Heart right ventricle (tissue), 16 donors: ENCODE results near the gene USP24. TPM values are rescaled to one million over a fixed set of nuclear protein-coding genes. Genes with fewer than 3 reads are reported as not detected.
A peak's percentile ranks its signal among the peaks of the same experiment; 100 is the strongest.

Source experiments
- ATAC-seq, 8 donors: fragments of 200-7000 bp; cut with Tn5 transposase; one replicate each; pipeline ENCODE4 v1.9.1; 2020; ENCODE audit warnings: mild to moderate bottlenecking in 8 of 8, moderate library complexity in 8 of 8, moderate number of reproducible peaks in 1 of 8
- DNase-seq, 2 donors: peaks; one replicate each; pipeline ENCODE4 v3.0.0-alpha.2; 2020
- H3K27ac ChIP-seq, 10 donors: fragments of 200-600 bp; sonication (generic) in 2 of 10; one replicate each; pipeline versions ENCODE4 v1.5.0 to v1.8.0; 2020 to 2022; ENCODE audit warnings: mild to moderate bottlenecking in 3 of 10
- H3K27me3 ChIP-seq, 7 donors: fragments of 200-600 bp; one replicate each; pipeline ENCODE4 v1.8.0; 2021 to 2022; ENCODE audit warnings: mild to moderate bottlenecking in 2 of 7
- H3K36me3 ChIP-seq, 9 donors: fragments of 200-600 bp; sonication (generic) in 1 of 9; one replicate each; pipeline versions ENCODE4 v1.5.0 to v1.8.0; 2020 to 2022; ENCODE audit warnings: mild to moderate bottlenecking in 2 of 9
- H3K4me1 ChIP-seq, 9 donors: fragments of 200-600 bp; sonication (generic) in 1 of 9; one replicate each; pipeline versions ENCODE4 v1.5.0 to v1.8.0; 2020 to 2022; ENCODE audit warnings: mild to moderate bottlenecking in 4 of 9
- H3K4me3 ChIP-seq, 10 donors: fragments of 200-600 bp; sonication (generic) in 2 of 10; one replicate each; pipeline versions ENCODE4 v1.5.0 to v1.8.0; 2020 to 2022; ENCODE audit warnings: mild to moderate bottlenecking in 7 of 10, moderate library complexity in 2 of 10
- H3K9me3 ChIP-seq, 11 donors: fragments of 200-600 bp in 10 of 11; sonication (generic) in 2 of 11; one replicate each; pipeline versions ENCODE4 v1.5.0 to v1.8.0; 2013 to 2022; ENCODE audit warnings: mild to moderate bottlenecking in 2 of 11, control low read depth in 1 of 11, moderate library complexity in 1 of 11
- WGBS, 2 donors: extraction: QIAGEN DNeasy Blood & Tissue Kit; methylation state at CpG; one replicate each; pipeline ENCODE4 v1.1.7; 2013; ENCODE audit warnings: inconsistent platforms in 1 of 2; 5-methylcytosine and 5-hydroxymethylcytosine counted together
- intact Hi-C, 10 donors: fragments of 100-400 bp; cut with DNase I; formaldehyde crosslinking; loops; one replicate each; pipeline versions ENCODE4 v1.11.1 to v1.14.2; 2022
- long read RNA-seq, 3 donors: library from polyadenylated mRNA; unstranded; transcript quantifications; one replicate each; pipeline ENCODE4 v2.0.0, GENCODE V29; 2020 to 2021
- polyA plus RNA-seq, 2 donors: library from polyadenylated mRNA; stranded (reverse); fragments of 200-250 nt; gene quantifications; one replicate each; pipeline ENCODE4 v1.2.3, GENCODE V29; 2013
- total RNA-seq, 10 donors: library from RNA; stranded (reverse); fragmentation: NEBNext Ultra II Directional in 3 of 10; extraction: Animal tissue kit (Norgen Biotek cat#: 25700) in 3 of 10; gene quantifications; one replicate each; pipeline versions ENCODE4 v1.2.1 to v1.2.4, GENCODE V29; 2021 to 2023
- TF ChIP-seq, protein P1 (sequence below), 9 donors: fragments of 200-600 bp; sonication (generic) in 2 of 9; IDR thresholded peaks; one replicate each; pipeline versions ENCODE4 v1.5.0 to v1.8.0; 2021 to 2022; ENCODE audit warnings: antibody characterized with exemption in 9 of 9, mild to moderate bottlenecking in 5 of 9, moderate library complexity in 1 of 9
- donor health status: Arrhythmogenic right ventricular cardiomyopathy.
- donor health status: ischemic (EF 13 %, LVEDD 7.1; RV severe dilation, severe dysfunction).
- donor health status: healthy with polysubstance abuse.
- donor health status: DM: no; HTN: yes; CAD: no.
- donor health status: DM: no; HTN: no; CAD: no.
- donor health status: ischemic (EF 25% LVEDD 6.9; RV normal size, moderate dysfunction).
- donor health status: ischemic (EF 25% LVEDD 5.7; RV mildly dilated, moderate dysfunction).
- donor health status: healthy.
- donor health status: DM: yes; HTN: yes; CAD: no.
- donor health status: Ischemic cardiomyopathy.
- donor health status: ischemic (EF 35%, LVEDD 5.7; RV mildly dilated, moderate dysfunction).
- donor health status: nonischemic (EF 11% LVEDD 7.7; RV severe dilation, severe dysfunction).
- donor health status: DM: yes; HTN: yes; CAD: no.
- donor health status: PGD.
- donor health status: ischemic (EF 29% LVEDD 5.4; RV normal size, mild dysfunction).
- donor health status: nonischemic (EF 23%, LVEDD 6.1; RV moderate dilation, normal function).

Gene USP24, protein sequence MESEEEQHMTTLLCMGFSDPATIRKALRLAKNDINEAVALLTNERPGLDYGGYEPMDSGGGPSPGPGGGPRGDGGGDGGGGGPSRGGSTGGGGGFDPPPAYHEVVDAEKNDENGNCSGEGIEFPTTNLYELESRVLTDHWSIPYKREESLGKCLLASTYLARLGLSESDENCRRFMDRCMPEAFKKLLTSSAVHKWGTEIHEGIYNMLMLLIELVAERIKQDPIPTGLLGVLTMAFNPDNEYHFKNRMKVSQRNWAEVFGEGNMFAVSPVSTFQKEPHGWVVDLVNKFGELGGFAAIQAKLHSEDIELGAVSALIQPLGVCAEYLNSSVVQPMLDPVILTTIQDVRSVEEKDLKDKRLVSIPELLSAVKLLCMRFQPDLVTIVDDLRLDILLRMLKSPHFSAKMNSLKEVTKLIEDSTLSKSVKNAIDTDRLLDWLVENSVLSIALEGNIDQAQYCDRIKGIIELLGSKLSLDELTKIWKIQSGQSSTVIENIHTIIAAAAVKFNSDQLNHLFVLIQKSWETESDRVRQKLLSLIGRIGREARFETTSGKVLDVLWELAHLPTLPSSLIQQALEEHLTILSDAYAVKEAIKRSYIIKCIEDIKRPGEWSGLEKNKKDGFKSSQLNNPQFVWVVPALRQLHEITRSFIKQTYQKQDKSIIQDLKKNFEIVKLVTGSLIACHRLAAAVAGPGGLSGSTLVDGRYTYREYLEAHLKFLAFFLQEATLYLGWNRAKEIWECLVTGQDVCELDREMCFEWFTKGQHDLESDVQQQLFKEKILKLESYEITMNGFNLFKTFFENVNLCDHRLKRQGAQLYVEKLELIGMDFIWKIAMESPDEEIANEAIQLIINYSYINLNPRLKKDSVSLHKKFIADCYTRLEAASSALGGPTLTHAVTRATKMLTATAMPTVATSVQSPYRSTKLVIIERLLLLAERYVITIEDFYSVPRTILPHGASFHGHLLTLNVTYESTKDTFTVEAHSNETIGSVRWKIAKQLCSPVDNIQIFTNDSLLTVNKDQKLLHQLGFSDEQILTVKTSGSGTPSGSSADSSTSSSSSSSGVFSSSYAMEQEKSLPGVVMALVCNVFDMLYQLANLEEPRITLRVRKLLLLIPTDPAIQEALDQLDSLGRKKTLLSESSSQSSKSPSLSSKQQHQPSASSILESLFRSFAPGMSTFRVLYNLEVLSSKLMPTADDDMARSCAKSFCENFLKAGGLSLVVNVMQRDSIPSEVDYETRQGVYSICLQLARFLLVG (N-terminal part only)
- total RNA-seq (10 to 100 TPM; 31.4 to 49.7 (median 42.5) TPM), polyA plus RNA-seq (10 to 100 TPM in 1 of 2 donors, 1 to 10 TPM in 1; 7.1 to 13.4 TPM)
- long read RNA-seq, donor 1, partial matches to known transcripts = 9 of 13 reads
- long read RNA-seq, donor 1, other reads (novel, unspliced or antisense) = 4 of 13 reads
- long read RNA-seq, donor 2, partial matches to known transcripts = 10 of 17 reads
- long read RNA-seq, donor 2, other reads (novel, unspliced or antisense) = 7 of 17 reads
- long read RNA-seq, donor 3, partial matches to known transcripts = 10 of 14 reads
- long read RNA-seq, donor 3, other reads (novel, unspliced or antisense) = 4 of 14 reads

DNA sequence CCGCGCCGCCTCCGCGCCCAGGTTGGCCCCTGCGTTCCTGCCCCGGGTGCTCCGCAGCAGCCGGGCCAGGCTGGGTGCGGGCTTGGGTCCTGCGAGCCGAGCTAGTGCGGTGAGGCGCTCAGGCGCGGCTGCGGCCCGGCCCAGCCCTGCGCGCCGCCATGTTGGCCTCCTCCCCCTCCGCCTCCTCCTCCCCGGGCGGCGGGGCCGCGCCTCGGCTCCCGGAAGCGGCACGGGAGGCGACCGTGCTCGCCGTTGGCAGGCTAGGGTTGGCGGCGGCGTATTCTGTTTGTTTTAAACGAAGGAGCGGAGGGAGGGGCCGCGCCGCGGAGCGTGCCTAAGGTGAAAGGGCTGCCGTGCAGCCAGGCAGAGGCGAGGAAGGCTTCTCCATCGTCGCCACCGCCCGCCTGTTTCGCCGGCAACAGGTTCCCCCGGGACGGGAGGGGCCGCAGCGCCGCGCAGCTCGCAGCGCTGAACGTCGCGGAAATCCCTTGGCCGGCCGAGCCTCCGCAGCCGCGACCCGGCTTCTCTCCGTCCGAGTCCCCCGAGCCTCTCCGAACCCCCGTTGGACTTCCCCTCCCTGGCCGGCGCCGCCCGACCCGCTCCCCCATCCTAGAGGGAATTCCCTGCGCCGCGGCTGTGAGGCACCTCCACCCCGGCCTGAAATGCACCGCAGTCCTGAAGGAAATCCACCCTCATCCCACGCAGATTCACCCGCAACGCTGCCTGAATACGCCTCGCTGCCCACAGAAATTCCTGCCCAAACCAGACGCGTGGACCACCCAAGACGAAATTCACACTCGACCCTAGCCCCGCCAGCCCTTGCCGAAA, at the start of gene USP24:
Gene USP24, minus strand, starts transcription at position 171 of the 828 bp plus-strand sequence. CDS start 251 bp downstream, outside the sequence.
- 0 to 1% methylated on average over 81 to 95 of the region's 96 CpGs for WGBS, 2 donors
- TF ChIP-seq, protein P1, sequence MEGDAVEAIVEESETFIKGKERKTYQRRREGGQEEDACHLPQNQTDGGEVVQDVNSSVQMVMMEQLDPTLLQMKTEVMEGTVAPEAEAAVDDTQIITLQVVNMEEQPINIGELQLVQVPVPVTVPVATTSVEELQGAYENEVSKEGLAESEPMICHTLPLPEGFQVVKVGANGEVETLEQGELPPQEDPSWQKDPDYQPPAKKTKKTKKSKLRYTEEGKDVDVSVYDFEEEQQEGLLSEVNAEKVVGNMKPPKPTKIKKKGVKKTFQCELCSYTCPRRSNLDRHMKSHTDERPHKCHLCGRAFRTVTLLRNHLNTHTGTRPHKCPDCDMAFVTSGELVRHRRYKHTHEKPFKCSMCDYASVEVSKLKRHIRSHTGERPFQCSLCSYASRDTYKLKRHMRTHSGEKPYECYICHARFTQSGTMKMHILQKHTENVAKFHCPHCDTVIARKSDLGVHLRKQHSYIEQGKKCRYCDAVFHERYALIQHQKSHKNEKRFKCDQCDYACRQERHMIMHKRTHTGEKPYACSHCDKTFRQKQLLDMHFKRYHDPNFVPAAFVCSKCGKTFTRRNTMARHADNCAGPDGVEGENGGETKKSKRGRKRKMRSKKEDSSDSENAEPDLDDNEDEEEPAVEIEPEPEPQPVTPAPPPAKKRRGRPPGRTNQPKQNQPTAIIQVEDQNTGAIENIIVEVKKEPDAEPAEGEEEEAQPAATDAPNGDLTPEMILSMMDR (IDR thresholded peaks at IDR 0.05) = no peak
- Histone ChIP-seq H3K27ac (peak within 1 kb of the TSS; percentile 92 to 99 (median 98)), H3K36me3 (no peaks in the 10 kb centered on the region), H3K4me1 (peaks cover 2 to 66% (median 59%) of the 10 kb centered on the region in 9 donors), H3K27me3 (no peaks in the 10 kb centered on the region), H3K4me3 (peak within 1 kb of the TSS; percentile 70 to 96 (median 88)), H3K9me3 (no peaks in the 10 kb centered on the region)
- intact Hi-C loops = loop anchor here in 7 of 10 donors (5.0 to 10.0 kb wide), 3 partner anchors 59 to 62 kb away; no protein-coding TSS in a partner anchor
- ATAC-seq (peak; percentile 92 to 96 (median 93)), DNase-seq (peak; percentile 77 to 84)

DNA sequence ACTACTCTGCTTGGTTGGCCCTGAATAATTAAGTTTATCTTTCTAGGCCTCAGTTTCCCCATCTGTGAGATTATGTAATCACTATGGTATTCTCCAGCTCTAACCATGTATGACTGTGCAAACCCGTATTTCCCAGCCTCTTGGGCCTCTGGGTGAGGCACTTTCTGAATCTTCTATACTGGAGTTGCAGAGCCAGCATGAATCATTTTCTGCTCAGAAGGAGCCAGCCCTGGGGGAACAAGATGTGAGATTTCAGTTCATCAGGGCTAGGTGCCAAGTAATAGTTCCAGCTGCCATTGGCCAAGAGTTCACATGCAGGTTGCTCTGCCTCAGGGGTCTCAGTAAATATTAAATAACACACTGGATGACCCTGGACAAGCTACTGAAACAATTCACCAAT, 47.7 kb upstream of the USP24 start:
- no peaks in the 10 kb centered on the region for H3K27me3 ChIP-seq
- 63 to 74% methylated on average over 1 of the region's 1 CpG for WGBS, 2 donors
- ATAC-seq = peak in 1 of 8 donors; percentile 57

More for the DNA sequence above, 47.7 kb upstream of the USP24 start:
- Histone ChIP-seq H3K27ac (no peak overlapping the region), H3K4me3 (no peak overlapping the region), H3K9me3 (no peaks in the 10 kb centered on the region), H3K36me3 (no peaks in the 10 kb centered on the region), H3K4me1 (no peaks in the 10 kb centered on the region)
- intact Hi-C loops = loop anchor here in 1 of 10 donors (5.0 kb wide), 1 partner anchor 106 kb away; no protein-coding TSS in a partner anchor
- TF ChIP-seq, protein P1 (IDR thresholded peaks at IDR 0.05) = no peak
- no peak for DNase-seq
